ENCODE data around the gene MMEL1. TPM values are rescaled to one million over a fixed set of nuclear protein-coding genes. Genes with fewer than 3 reads are reported as not detected.

MMEL1 gene
- total RNA-seq, 2 experiments from 2014 or later = 0.67 to 1.8 TPM

DNA sequence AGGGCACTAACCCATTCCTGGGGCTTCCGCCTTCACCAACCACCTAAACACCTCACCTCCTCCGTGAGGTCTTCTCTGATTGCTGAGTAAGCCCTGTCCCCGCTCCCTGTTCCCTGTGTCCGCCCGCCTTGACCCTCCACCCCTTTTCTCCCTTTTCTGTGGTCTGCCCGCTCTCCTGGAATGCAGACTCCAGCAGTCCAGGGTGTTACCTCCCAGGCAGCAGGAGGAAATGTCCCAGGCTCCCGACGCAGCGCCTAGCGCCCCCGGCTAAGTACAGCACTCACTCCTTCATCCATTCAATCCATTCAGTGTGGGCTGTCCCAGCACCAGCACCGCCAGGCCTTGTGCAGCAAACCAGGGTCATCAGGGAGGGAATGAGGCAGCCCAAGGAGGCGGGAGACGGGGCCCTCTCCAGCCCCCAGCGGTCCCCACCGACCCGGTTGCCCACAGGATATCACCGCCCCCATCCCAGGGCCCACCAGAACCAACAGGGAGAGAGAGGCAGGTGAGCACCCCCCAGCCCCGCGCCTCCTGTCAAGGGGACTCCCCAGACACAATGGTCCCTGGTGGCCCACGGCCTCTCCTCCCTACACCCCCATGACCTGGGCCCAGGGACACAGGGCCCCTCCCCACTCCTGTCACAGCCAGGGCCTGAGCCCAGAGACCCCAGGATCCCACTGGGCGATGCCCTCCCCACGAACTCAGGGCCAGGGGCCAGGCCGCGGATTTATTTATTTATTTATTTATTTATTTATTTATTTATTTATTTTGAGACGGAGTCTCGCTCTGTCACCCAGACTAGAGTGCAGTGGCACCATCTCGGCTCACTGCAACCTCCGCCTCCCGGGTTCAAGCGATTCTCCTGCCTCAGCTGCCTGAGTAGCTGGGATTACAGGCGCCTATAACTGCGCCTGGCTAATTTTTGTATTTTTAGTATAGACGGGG lies 66.4 kb downstream of the MMEL1 start:
- no peaks in the 10 kb centered on the region for H3K9me3 ChIP-seq (ENCODE audit: control insufficient read depth in 1 of 2, insufficient read depth in 1 of 2, low read length in 2 of 2)
- H3K4me1 Mint-ChIP-seq (ENCODE audit: low read depth) = peaks cover 2% of the 10 kb centered on the region
- peaks cover 12% of the 10 kb centered on the region for H3K36me3 Mint-ChIP-seq (ENCODE audit: low read depth)
- POLR2A ChIA-PET = no interaction called here
- DNase-seq = no peak
- no peak for ATAC-seq (ENCODE audit: poor library complexity)
- peaks cover 22% of the 10 kb centered on the region for H3K36me3 ChIP-seq (ENCODE audit: insufficient read depth, low read length)
- intact Hi-C loops (cut with DNase I, micrococcal nuclease) = no loop called here
- H3K27ac Mint-ChIP-seq = no peak overlapping the region
- no peaks in the 10 kb centered on the region for H3K27me3 Mint-ChIP-seq
- H3K27me3 ChIP-seq (ENCODE audit: control insufficient read depth in 1 of 2, insufficient read depth in 2 of 2, low read length in 2 of 2) = no peaks in the 10 kb centered on the region
- CTCF ChIA-PET = no interaction called here
- no peaks in the 10 kb centered on the region for H3K9me3 Mint-ChIP-seq
- no peak overlapping the region for H3K4me3 ChIP-seq (ENCODE audit: low read length)
- TF ChIP-seq, protein P1, sequence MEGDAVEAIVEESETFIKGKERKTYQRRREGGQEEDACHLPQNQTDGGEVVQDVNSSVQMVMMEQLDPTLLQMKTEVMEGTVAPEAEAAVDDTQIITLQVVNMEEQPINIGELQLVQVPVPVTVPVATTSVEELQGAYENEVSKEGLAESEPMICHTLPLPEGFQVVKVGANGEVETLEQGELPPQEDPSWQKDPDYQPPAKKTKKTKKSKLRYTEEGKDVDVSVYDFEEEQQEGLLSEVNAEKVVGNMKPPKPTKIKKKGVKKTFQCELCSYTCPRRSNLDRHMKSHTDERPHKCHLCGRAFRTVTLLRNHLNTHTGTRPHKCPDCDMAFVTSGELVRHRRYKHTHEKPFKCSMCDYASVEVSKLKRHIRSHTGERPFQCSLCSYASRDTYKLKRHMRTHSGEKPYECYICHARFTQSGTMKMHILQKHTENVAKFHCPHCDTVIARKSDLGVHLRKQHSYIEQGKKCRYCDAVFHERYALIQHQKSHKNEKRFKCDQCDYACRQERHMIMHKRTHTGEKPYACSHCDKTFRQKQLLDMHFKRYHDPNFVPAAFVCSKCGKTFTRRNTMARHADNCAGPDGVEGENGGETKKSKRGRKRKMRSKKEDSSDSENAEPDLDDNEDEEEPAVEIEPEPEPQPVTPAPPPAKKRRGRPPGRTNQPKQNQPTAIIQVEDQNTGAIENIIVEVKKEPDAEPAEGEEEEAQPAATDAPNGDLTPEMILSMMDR (IDR thresholded peaks at IDR 0.05) = no peak
- H3K27ac ChIP-seq (ENCODE audit: low read depth in 1 of 2, low read length in 2 of 2) = no peak overlapping the region
- no peak overlapping the region for H3K4me3 Mint-ChIP-seq
- H3K4me1 ChIP-seq (ENCODE audit: insufficient read depth, low read length) = peaks cover 9% of the 10 kb centered on the region

- H3K4me3 ChIP-seq (ENCODE audit: low read length) = no peak overlapping the region
- H3K27ac Mint-ChIP-seq = no peak overlapping the region
- no peak overlapping the region for H3K4me3 Mint-ChIP-seq
- H3K4me1 ChIP-seq (ENCODE audit: insufficient read depth, low read length) = peaks cover 15% of the 10 kb centered on the region
- H3K9me3 ChIP-seq (ENCODE audit: control insufficient read depth in 1 of 2, insufficient read depth in 1 of 2, low read length in 2 of 2) = no peaks in the 10 kb centered on the region
- TF ChIP-seq, protein P1 (IDR thresholded peaks at IDR 0.05) = no peak
- CTCF ChIA-PET = interaction anchor here (0.7 to 1.4 kb wide), 2 partner anchors 8 to 10 kb away, joined by 3 read pairs; partner anchors contain the start of gene TNFRSF14
- peak overlapping the region in 1 of 2 donors; percentile 21 for H3K27ac ChIP-seq (ENCODE audit: low read depth in 1 of 2, low read length in 2 of 2)
- peaks cover 20% of the 10 kb centered on the region for H3K36me3 Mint-ChIP-seq (ENCODE audit: low read depth)
- no peak for ATAC-seq (ENCODE audit: poor library complexity)
- POLR2A ChIA-PET = interaction anchor here (1.0 to 3.0 kb wide), 3 partner anchors 9 to 149 kb away, joined by 3 to 20 read pairs (median 7); partner anchors contain the start of gene TNFRSF14
- no peak for DNase-seq
- peaks cover 36% of the 10 kb centered on the region for H3K36me3 ChIP-seq (ENCODE audit: insufficient read depth, low read length)
- intact Hi-C loops (cut with DNase I, micrococcal nuclease) = no loop called here
- H3K27me3 Mint-ChIP-seq = no peaks in the 10 kb centered on the region
- no peaks in the 10 kb centered on the region for H3K9me3 Mint-ChIP-seq
- H3K27me3 ChIP-seq (ENCODE audit: control insufficient read depth in 1 of 2, insufficient read depth in 2 of 2, low read length in 2 of 2) = no peaks in the 10 kb centered on the region
- peaks cover 5% of the 10 kb centered on the region for H3K4me1 Mint-ChIP-seq (ENCODE audit: low read depth)
Measured at GRCh38 chr1:2564815-2565374, 67.9 kb downstream of the MMEL1 start.

- Histone ChIP-seq H3K27ac (ENCODE audit: low read depth in 1 of 2, low read length in 2 of 2) (peak overlapping the region in 1 of 2 donors; percentile 21), H3K4me1 (ENCODE audit: insufficient read depth, low read length) (peaks cover 22% of the 10 kb centered on the region), H3K9me3 (ENCODE audit: control insufficient read depth in 1 of 2, insufficient read depth in 1 of 2, low read length in 2 of 2) (no peaks in the 10 kb centered on the region), H3K4me3 (ENCODE audit: low read length) (no peak overlapping the region), H3K36me3 (ENCODE audit: insufficient read depth, low read length) (peaks cover 43% of the 10 kb centered on the region), H3K27me3 (ENCODE audit: control insufficient read depth in 1 of 2, insufficient read depth in 2 of 2, low read length in 2 of 2) (no peaks in the 10 kb centered on the region)
- ChIA-PET CTCF (interaction anchor here (1.4 kb wide), 1 partner anchor 9 kb away, joined by 3 read pairs; no protein-coding TSS in a partner anchor), POLR2A (interaction anchor here (1.0 to 3.0 kb wide), 3 partner anchors 8 to 148 kb away, joined by 3 to 20 read pairs (median 7); partner anchors contain the start of gene TNFRSF14)
- Mint-ChIP-seq H3K4me1 (ENCODE audit: low read depth) (peaks cover 5% of the 10 kb centered on the region), H3K27ac (peak overlapping the region; percentile 33), H3K4me3 (no peak overlapping the region), H3K27me3 (no peaks in the 10 kb centered on the region), H3K36me3 (ENCODE audit: low read depth) (peaks cover 20% of the 10 kb centered on the region), H3K9me3 (no peaks in the 10 kb centered on the region)
- no peak for DNase-seq
- intact Hi-C loops (cut with DNase I, micrococcal nuclease) = no loop called here
- no peak for ATAC-seq (ENCODE audit: poor library complexity)
- TF ChIP-seq, protein P1 (IDR thresholded peaks at IDR 0.05) = no peak
Measured at GRCh38 chr1:2564006-2564814, 68.6 kb downstream of the MMEL1 start.
